Activated CD4-positive, alpha-beta T cell treated with anti-CD3 and anti-CD28 coated beads, Interleukin-10, Interleukin-2, amounts not matched to agents 100 ng/mL and 50 ng/mL, durations not matched to agents 16 hours and 8 hours (primary cell): ENCODE data around the gene SLC28A3.

Experiments used
- DNase-seq: peaks from one replicate; pipeline ENCODE4 v3.0.0-alpha.2; 2020

SLC28A3 gene

DNA sequence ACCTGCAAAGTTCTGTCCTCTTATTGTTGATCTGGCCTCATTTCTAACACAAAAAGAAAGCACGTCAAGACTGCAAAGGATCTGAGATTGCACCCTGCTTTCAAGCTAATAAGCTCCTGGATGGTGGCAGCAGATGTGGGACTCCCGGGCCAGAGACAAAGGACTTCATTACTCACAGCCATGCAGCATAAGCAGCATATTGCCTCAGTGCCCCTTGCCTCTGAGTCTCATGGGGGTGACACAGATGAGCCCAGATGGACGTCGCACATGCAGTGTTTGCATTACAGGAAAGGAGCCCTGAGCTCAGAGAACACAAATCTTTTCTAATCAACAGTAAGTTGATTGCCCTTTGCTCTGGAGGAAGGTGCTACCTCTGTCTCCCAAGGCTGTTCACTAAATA lies 105.0 kb downstream of the SLC28A3 start:
- no peak for DNase-seq

- no peak for DNase-seq
Observed at GRCh38 chr9:84230355-84231145, 110.0 kb downstream of the SLC28A3 start.

GRCh38 chr9:84229191-84229590 lies 111.4 kb downstream of the SLC28A3 start:
- no peak for DNase-seq

- DNase-seq = no peak
Observed at GRCh38 chr9:84228130-84228720, 112.3 kb downstream of the SLC28A3 start.

DNA sequence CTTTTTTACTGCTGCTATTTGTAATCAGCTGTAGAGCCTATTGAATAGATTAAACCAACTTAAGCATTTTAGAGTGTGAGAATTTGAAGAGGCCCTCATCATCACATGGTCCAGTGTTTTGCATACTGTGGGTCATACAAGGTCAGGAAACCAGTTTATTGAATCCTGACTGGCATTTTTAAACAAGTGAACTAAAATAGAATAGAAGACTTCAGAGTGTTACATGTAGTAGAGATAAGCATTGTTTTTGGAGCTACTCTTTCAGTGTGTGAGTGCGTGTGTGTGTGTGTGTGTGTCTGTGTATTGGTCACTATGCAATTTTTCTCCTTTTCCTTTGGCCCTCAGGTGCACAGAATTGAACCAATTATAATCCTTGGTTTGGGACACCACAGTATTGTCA lies 114.4 kb downstream of the SLC28A3 start:
- no peak for DNase-seq
